Fibroblast of the aortic adventitia (primary cell): ENCODE data around the gene VIT. TPM values are rescaled to one million over a fixed set of nuclear protein-coding genes. Genes with fewer than 3 reads are reported as not detected.

Experiments used
- DNase-seq: peaks from one replicate; pipeline ENCODE4 v3.0.0-alpha.2; 2010; ENCODE audit warnings: low read depth
- H3K4me3 ChIP-seq: 2 replicates; pipeline ENCODE4 v1.5.1; 2011; ENCODE audit warnings: low read depth, mild to moderate bottlenecking, control low read depth, low read length, moderate library complexity
- CTCF ChIP-seq: IDR thresholded peaks from 2 replicates; pipeline ENCODE4 v1.5.1; 2011; ENCODE audit warnings: mild to moderate bottlenecking, low read length, control low read depth, inconsistent platforms; ENCODE audit not compliant: insufficient read depth
- total RNA-seq: library from RNA; depleted of rRNA; stranded (reverse); fragments of >200 nt; gene quantifications from 2 replicates; pipeline ENCODE4 v1.2.3, GENCODE V29; 2012; ENCODE audit warnings: low replicate concordance

VIT gene
- total RNA-seq, 1 donor = 12.9 TPM

GRCh38 chr2:36771671-36772070 is 75.2 kb downstream of the VIT start:
- no peak overlapping the region for H3K4me3 ChIP-seq
- DNase-seq = no peak
- TF ChIP-seq CTCF = no peak

- TF ChIP-seq CTCF = no peak
- DNase-seq = no peak
- no peak overlapping the region for H3K4me3 ChIP-seq
These were observed 77.4 kb downstream of the VIT start for GRCh38 chr2:36773947-36774346.

- DNase-seq = no peak
- no peak for TF ChIP-seq CTCF
- H3K4me3 ChIP-seq = no peak overlapping the region
These were observed 78.8 kb downstream of the VIT start for GRCh38 chr2:36775261-36775660.

- no peak for TF ChIP-seq CTCF
- DNase-seq = no peak
- no peak overlapping the region for H3K4me3 ChIP-seq
These were observed 79.3 kb downstream of the VIT start for GRCh38 chr2:36775806-36776205.

- TF ChIP-seq CTCF = no peak
- no peak for DNase-seq
- no peak overlapping the region for H3K4me3 ChIP-seq
These were observed 80.8 kb downstream of the VIT start for GRCh38 chr2:36777272-36777671.

GRCh38 chr2:36777788-36778187 is 81.3 kb downstream of the VIT start:
- TF ChIP-seq CTCF = no peak
- DNase-seq = no peak
- no peak overlapping the region for H3K4me3 ChIP-seq

GRCh38 chr2:36779462-36779861 is 83.0 kb downstream of the VIT start:
- TF ChIP-seq CTCF = no peak
- H3K4me3 ChIP-seq = no peak overlapping the region
- DNase-seq = no peak
